NCI-H446 treated with DMSO at 0.1 percent for 48 hours (cell line): Measurements from ENCODE around the gene TMEM154.

Experiments used
- DNase-seq: peaks from one replicate; lab custom pipeline; 2025; lab: John Stamatoyannopoulos, UW

TMEM154 gene

DNA sequence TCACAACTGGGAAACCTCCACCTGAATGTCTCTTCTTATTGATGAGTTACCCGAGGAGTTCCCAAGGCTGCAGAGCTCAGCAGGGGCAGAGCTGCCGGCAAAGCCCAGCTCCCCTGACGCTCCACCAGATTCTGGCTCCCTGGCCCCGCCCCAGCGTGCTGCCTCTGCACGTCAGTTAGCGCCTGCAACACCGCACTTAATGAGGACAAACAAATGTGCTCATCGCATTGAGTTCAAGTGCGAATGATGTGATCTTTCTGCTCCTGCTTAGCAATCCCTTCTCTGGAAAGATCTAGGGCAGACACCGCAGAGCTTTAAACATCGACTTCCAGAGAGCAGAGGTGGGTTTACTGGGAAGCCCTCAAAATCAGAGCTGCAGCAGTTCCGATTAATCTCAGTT lies 88.4 kb downstream of the TMEM154 start:
- no peak for DNase-seq

DNA sequence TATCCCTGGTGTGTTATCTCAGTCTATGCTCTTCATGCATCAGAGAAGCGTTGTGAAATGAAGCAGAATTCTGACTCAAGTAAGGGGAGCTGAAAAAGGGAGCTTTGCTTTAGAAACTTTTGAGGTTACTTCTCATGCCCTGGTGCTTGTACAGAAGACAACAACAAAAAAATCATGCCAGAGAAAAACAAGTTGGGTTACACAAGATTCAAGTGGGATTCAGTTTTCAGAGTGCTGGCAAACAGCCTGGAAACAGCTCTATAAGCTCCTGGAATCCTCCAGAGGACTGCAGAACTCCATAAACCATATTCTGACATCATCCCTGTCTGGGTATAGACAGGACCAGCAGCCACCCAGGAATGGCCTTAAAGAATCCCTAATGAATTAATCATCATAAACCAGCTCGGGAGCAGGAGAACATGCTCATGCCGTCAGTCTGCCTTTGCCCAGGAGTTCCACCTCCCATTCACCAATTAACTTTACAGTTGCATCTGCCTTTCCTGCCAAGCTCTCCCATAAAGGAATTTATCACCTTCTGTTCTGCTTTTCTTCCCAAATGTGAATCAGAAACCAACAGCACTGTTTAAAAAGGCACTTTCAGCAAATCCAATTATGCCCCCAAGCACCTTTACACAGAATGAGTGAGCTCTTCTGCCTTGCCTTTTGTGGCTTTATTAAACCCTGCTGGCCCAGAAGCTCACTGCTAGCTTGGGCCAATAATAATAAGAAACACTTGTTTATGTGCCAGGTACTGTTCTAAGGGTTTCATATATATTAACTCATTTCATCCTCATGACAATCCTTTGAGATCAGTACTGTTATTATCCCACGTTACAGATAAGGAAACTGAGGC lies 89.4 kb downstream of the TMEM154 start:
- peak; percentile 81 for DNase-seq

DNA sequence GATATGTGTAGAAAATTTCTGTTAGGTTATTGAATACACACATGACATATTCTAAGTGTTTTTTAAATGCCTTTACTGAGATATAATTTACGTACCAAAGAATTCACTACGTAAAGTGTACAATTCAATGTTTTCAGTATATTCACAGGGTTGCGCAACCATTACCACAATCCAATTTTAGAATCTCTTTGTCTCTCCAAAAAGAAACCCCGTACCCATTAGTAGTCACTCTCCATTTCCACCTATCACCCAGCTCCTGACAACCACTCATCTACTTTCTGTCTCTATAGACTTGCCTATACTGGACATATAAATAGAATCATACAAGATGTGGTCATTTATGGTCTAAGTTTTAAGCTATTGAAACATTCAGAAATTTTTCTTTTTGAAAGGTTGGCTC lies 90.9 kb downstream of the TMEM154 start:
- DNase-seq, result no peak

DNA sequence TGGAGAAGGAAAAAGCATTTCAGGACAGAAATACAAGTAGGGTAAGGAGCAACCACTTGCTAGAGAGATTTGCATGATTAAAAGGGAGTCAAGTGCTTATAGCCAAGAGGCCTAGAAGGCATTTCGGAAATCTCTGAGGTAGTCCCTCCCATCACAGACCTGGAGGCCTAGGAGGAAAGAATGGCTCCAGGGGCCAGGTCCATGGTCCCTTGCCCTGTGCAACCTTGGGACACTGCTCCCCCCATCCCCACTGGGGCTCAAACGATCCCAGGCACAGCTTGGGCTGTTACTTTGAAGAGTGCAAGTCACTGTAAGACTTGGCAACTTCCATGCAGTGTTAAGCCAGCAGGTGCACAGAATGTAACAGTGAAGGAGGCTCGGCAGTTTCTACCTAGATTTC lies 92.7 kb downstream of the TMEM154 start:
- no peak for DNase-seq

DNA sequence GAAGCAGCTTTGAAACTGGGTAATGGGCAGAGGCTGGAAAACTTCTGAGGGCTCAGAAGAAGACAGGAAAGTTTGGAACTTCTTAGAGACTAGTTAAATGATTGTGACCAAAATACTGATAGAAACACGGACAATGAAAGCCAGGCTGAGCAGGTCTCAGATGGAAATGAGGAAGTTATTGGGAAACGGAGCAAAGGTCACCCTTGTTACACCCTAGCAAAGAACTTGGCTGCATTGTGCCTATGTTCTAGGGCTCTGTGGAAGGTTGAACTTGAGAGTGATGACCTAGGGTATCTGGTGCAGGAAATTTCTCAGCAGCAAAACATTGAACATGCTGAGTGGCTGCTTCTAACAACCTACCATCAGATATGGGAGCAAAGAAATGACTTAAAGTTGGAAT lies 93.1 kb downstream of the TMEM154 start:
- no peak for DNase-seq

DNA sequence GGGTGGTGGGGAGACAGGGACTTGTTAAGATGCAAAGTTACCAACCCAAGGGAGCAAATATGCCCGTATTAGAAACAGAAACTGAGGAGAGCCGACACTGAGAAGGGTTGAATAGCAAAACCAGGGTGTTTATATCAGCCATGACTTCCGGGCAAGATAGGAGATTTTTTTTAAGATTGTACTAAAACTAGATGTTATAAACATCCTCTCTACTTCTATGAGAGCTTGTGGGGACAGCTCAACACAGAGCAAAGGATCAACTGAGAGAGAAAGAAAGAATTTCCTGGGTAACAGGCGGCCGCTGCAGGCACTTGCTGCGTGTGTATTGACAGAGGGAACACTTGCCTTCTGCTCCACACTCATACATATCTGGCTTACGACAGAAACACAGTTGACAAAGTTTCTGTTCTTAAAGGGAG lies 94.8 kb downstream of the TMEM154 start:
- DNase-seq, result no peak

DNA sequence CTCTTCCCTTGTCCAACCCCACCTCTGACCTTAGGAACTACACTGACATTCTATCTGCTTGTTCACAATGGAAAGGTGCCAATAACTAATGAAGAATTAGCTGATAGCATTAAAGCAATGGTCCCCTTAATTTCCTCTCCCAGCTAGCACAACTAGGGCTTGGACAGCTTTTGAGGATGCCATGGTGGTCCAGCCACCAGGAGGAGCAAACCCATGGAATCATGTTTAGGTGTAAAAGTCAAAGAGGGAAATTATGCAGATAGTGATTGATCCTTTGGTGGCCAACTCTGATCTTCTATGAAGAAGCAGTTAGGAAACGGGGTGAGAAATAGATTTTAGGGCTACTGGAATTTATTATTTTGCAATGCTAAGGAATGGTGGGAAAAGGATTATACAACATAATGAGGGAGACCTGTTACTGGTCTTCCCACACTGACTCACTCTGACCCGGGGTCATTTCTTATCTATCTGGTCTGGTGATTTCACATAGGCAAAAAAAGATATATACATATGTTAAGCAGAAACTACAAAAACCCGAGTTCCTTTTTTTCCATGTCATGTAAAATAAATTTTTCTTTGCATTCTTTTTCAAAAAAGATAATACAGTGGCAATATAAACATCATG lies 98.1 kb downstream of the TMEM154 start:
- no peak for DNase-seq

DNA sequence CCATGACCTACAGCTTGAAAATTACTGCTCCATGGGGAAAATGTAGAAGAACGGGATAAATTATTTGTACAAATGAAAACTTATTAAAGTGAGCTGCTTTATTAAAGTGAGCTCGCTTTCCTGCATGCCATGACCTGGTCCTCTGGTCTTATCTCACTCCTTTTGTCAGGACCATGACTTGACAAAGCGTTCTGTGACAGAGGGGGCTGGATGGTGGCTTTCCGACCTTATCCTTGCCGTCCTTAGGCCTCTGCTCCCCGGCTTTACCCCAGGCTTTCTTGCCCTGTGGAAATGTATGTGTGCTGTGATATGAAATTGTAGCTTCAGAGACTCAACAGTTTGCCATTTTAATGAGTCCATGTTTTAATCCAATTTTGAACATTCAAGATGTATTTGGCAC lies 99.9 kb downstream of the TMEM154 start:
- DNase-seq, result no peak

DNA sequence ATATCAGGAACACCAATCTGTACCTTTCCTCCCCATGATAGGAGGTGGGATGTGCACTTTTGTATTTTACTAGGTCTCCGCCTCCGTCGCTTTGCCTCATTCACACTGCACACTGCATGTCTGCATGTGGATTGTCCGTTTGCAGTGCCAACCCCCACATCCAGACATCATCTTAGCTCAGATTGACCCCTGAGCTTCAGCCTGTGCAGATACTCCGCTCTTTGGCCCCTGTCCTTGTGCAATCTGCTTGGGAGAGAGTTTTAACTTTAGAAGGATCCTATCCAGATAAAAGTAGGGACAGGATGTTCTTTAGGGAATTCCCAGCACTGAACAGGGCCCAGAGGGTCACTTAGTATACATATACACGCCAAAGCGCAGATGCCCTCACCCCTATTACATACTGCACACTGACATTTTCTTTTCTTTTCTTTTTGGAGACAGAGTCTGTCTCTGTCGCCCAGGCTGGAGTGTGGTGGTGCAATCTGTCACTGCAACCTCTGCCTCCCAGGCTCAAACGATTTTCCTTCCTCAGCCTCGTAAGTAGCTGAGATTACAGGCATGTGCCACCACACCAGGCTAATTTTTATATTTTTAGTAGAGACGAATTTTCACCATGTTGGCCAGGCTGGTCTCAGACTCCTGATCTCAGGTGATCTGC lies 100.6 kb downstream of the TMEM154 start:
- no peak for DNase-seq

DNA sequence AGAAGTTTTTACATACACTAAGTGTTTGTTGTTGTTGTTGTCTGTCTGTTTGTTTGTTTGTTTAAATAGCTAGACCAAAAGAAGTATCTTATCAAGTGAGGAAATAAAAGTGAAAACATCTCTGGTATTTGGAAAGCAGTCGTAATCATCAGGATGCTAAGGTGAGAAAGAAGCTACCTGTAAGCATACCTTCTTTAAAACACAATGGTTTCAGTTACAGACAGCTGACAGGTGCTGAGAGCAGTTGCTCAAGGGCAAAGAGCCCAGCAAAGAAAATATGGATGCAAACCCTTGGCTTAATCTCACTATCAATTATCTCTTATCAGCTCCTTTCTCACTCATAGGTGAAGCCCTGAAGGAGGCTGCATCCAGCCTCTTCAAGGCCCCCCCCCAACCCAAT lies 101.1 kb downstream of the TMEM154 start:
- no peak for DNase-seq

DNA sequence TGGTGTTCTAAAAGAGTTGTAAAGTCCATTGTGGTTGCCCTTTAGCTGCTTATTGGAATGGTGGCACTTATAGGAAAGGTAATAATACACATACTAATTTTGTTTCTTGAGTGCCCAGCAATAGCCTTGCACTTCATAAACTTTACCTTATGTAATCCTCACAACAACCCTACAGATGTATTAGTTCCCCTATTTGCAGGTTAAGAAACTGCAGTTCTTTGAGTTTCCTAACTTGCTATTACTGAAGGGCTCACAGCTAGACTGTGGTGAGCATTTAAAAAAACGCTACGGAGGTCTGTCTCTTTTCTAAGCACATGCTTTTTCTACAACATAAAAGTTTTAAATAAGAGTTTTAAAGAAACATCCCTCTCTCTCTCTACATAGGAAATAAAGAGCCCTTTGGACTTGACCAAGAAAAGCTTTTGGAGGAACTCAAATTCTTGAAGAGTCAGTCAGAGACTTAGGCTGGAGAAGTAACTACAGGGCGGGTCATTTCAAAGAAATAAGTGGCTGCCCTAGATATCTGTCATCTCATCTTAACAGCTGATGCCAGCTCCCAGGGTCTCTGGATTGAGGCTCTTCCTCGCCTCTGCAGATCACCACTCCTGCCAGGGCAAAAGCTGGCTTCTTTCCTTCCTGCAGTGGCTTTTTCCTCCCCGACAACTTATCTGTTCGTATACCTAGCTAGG lies 101.9 kb downstream of the TMEM154 start:
- no peak for DNase-seq

DNA sequence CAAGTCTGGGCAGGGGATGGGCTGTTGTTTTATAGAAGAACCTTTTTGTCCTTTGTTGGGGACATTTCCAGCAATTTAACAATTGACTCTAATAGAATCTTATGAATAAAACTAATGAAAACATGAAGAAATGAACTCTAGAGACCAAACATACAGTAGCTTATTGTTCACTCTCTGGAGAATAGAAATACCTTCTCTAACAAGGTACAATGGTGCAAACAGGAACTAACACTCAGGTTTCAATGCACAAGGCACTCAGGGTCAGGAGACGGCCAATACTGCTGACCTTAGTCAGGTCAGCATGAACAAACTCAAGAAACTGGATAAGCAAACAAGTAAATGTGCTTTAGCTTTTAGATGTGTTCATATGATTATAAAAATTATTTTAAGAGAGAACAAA lies 104.3 kb downstream of the TMEM154 start:
- no peak for DNase-seq

DNA sequence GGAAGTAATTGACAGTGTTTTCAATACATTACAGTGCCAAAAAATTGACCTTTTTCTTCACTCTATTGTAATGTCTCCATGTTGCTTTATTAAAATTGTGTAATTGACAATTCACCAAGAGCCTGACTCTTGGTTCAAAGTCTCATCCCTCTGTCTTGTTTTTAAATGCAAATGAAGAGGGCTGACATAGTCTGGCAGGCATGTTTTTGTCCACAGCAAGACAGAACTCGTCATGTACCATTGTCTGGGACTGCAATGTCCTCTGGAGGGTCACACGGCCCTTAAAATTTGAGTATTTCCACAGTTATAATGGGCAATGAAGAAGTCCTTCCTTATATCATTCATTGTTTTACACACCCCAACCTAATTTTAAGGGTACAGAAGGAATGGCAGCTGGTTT lies 105.9 kb downstream of the TMEM154 start:
- DNase-seq, result no peak

DNA sequence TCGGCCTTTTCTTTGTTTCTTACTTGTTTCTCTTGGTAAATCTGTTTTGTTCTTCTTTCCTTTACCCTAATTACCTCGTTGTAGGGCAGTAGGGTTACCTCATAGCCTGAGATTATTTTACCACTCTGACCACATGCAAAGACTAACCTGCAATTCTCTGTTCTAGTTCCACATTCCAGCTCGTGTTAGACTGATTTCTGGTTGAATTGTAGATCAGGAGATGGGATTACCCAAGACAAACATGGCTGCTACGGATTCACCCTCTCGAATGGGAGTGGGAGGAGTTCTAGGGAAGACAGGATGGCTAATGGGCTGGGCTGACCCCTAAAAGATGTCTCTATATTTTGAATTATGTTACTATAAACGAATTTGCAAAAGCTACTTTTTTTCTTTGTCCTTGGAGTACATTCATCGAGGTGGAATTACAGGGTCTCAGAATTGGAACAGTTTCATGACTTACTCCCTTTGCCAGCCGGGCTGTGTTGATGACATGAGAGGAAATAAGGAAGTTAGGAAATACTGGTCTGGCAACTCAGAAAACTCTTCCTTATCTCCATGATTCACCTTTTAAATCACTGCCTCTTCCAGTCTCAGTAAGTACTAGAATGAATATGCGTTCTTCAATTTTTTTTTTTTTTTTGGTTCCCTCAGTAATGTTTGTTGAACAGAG lies 107.2 kb downstream of the TMEM154 start:
- no peak for DNase-seq

DNA sequence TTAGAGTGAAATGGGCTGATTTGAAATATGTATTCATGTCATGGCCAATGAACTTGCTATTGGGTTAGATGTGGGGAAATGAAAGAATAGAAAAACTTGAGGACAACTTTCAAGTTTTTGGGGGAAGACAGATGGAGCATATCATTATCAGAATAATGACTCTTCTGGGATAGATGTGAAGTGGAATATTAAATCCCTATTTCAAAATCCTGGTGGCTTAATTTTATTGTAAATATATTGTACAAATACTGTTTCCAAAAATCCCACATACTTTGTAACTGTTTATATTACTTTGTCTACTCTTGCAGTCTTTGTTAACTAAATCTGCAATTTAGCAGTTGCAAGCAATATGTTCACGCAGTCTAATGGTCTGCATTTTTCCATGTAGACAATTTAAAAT lies 108.0 kb downstream of the TMEM154 start:
- DNase-seq, result no peak

DNA sequence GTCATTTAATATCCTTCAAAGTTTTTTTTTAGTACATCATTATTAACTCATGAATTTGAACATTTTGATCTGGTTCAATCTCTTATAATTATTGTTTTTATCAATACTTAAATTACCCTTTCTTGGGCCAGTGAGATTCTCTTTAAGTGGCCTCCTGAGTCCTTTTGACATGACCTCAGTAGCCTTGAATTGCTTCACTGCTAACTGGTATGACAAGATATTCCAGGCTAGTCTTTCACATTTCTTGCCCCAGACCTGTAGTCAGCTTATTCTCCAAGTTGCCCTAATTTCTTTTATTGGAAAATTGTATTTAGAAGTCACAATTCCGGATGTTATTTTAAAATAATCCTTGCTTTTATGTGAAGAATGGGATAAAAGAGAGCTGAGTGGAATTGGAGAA lies 108.5 kb downstream of the TMEM154 start:
- DNase-seq, result no peak
